ENCODE data around the gene ZC3H4. TPM values are rescaled to one million over a fixed set of nuclear protein-coding genes. Genes with fewer than 3 reads are reported as not detected.

The ZC3H4 gene
- total and polyA plus RNA-seq, 10 of the 15 experiments (the other 5 are each of a cell fraction or from before 2014, with no cell fraction given) = 5.1 to 86.3 (median 15.5) TPM

GRCh38 chr19:47129579-47129978, 16.0 kb upstream of the ZC3H4 start:
- Histone ChIP-seq H3K79me2 (ENCODE audit: control insufficient read depth, insufficient read depth, low read length) (peaks cover 37% of the 10 kb centered on the region), H3K9me3 (replicated peaks; ENCODE audit: control insufficient read depth, insufficient read depth, low read length) (peaks cover 3% of the 10 kb centered on the region; the same call in 1 of the 3 replicates), H3K36me3 (ENCODE audit: control insufficient read depth in 2 of 2, insufficient read depth in 2 of 2, low read length in 1 of 2) (no peaks in the 10 kb centered on the region; a peak in 1 of 4 replicates), H3K9ac (ENCODE audit: control insufficient read depth, insufficient read depth, low read length) (no peak overlapping the region), H3K27me3 (replicated peaks in 1 of 2; ENCODE audit: control insufficient read depth in 2 of 2, insufficient read depth in 2 of 2, low read length in 1 of 2) (no peaks in the 10 kb centered on the region), H2AFZ (ENCODE audit: control insufficient read depth, low read depth, low read length) (peak overlapping the region; percentile 77; the same call in 1 of the 2 replicates), H3K4me2 (ENCODE audit: control insufficient read depth, insufficient read depth) (no peak overlapping the region), H3K4me1 (ENCODE audit: control insufficient read depth, insufficient read depth, low read length) (no peaks in the 10 kb centered on the region; the same call in 1 of the 2 replicates), H3K4me3 (no peak overlapping the region), H3K27ac (ENCODE audit: control insufficient read depth, insufficient read depth) (no peak overlapping the region), H4K20me1 (ENCODE audit: control insufficient read depth, insufficient read depth) (no peaks in the 10 kb centered on the region)
- CTCF ChIA-PET = interaction anchor here (4.5 to 5.2 kb wide), 2 partner anchors 49 to 93 kb away, joined by 41 to 77 read pairs; no protein-coding TSS in a partner anchor
- intact Hi-C loops (cut with micrococcal nuclease; ENCODE audit: unreplicated experiment) = no loop called here
- BruUV-seq (replicated peaks) = no TSS peak
- TF ChIP-seq PML (IDR thresholded peaks at IDR 0.05; ENCODE audit: low read length) = no peak
- TF ChIP-seq SPI1 (IDR thresholded peaks at IDR 0.05; ENCODE audit: borderline replicate concordance, insufficient read depth, low read depth, low read length) = no peak
- TF ChIP-seq SMAD1 (IDR thresholded peaks at IDR 0.05; ENCODE audit: low read depth, partially characterized antibody) = no peak
- no peak for TF ChIP-seq GABPA (IDR thresholded peaks at IDR 0.05; ENCODE audit: low read depth)
- TF ChIP-seq IRF5 (IDR thresholded peaks at IDR 0.05; ENCODE audit: borderline replicate concordance) = no peak
- no peak for TF ChIP-seq BCLAF1 (IDR thresholded peaks at IDR 0.05)
- no peak for TF ChIP-seq NKRF (conservative IDR thresholded peaks at IDR 0.05)
- no peak for TF ChIP-seq TAF1 (IDR thresholded peaks at IDR 0.05; ENCODE audit: borderline replicate concordance, low read depth, low read length)
- POLR2A ChIA-PET = interaction anchor here (4.4 kb wide), 1 partner anchor 16 kb away, joined by 45 read pairs; the partner anchor contains the start of gene ZC3H4
- 94% methylated on average over 4 of the region's 4 CpGs for WGBS (ENCODE audit: insufficient coverage, insufficient replicate concordance, low lambda C conversion rate, missing lambda C conversion rate)
- DNase-seq (ENCODE audit: low read depth, low spot score) = no peak
- FAIRE-seq = no peak
- SMC1A ChIA-PET (ENCODE audit: uncharacterized antibody, unreplicated experiment) = interaction anchor here (1.4 kb wide), 1 partner anchor 94 kb away, joined by 4 read pairs; no protein-coding TSS in a partner anchor
- ATAC-seq = no peak
- RAD21 ChIA-PET (ENCODE audit: unreplicated experiment) = interaction anchor here (0.6 kb wide), 1 partner anchor 13 kb away, joined by 3 read pairs; no protein-coding TSS in a partner anchor
- in situ Hi-C loops (cut with MboI) = loop anchor here (5.0 kb wide), 1 partner anchor 52 kb away; no protein-coding TSS in a partner anchor

All from GM12878 (cell line).